IMR-90 (cell line): ENCODE measurements around the gene SLC4A4. TPM values are rescaled to one million over a fixed set of nuclear protein-coding genes. Genes with fewer than 3 reads are reported as not detected.

ENCODE experiments used
- ATAC-seq: fragments of 200-7000 bp; cut with Tn5 transposase; 2 replicates; pipeline ENCODE4 v1.9.1; 2020; ENCODE audit warnings: low read depth, mild to moderate bottlenecking, moderate library complexity
- BruUV-seq: library from RNA; stranded (reverse); fragments of 400-500 nt; replicated peaks from 2 replicates; lab custom pipeline; 2021; lab: Mats Ljungman, UMichigan
- CTCF ChIA-PET: fragments of 300-600 bp; formaldehyde crosslinking; extraction: SDS; loops from one replicate; lab custom pipeline; 2021; ENCODE audit warnings: antibody characterized with exemption; lab: Yijun Ruan, JAX
- POLR2A ChIA-PET: fragments of 300-600 bp; sonication (Branson Sonifier 250); formaldehyde crosslinking; loops from one replicate; lab custom pipeline; 2022; ENCODE audit warnings: antibody characterized with exemption; ENCODE audit not compliant: unreplicated experiment; lab: Charles Lee
- DNase-seq: peaks from one replicate; pipeline ENCODE4 v3.0.0; 2013
- H2AFZ ChIP-seq: replicated peaks from 2 replicates; pipeline ENCODE3; 2013; ENCODE audit warnings: low read length, mild to moderate bottlenecking; ENCODE audit not compliant: poor library complexity
- H2AK5ac ChIP-seq: 2 replicates; pipeline ENCODE4 v1.6.1; 2013; ENCODE audit warnings: low read depth, low read length, inconsistent platforms
- H2AK9ac ChIP-seq: replicated peaks from 2 replicates; pipeline ENCODE3; 2013; ENCODE audit warnings: mild to moderate bottlenecking, low read depth, low read length, moderate library complexity; ENCODE audit not compliant: poor library complexity
- H2BK120ac ChIP-seq: 2 replicates; pipeline ENCODE4 v1.6.1; 2013; ENCODE audit warnings: low read depth, low read length, inconsistent platforms
- H2BK15ac ChIP-seq: 3 replicates; pipeline ENCODE4 v1.6.1; 2013; ENCODE audit warnings: low read depth, low read length, inconsistent platforms
- H2BK20ac ChIP-seq: 2 replicates; pipeline ENCODE4 v1.6.1; 2013; ENCODE audit warnings: low read depth, mild to moderate bottlenecking, inconsistent platforms, low read length, moderate library complexity
- H2BK5ac ChIP-seq: 2 replicates; pipeline ENCODE4 v1.6.1; 2013; ENCODE audit warnings: mild to moderate bottlenecking, low read depth, low read length, inconsistent platforms; ENCODE audit not compliant: poor library complexity, severe bottlenecking
- H3K14ac ChIP-seq: replicated peaks from 2 replicates; pipeline ENCODE4 v1.6.1; 2013; ENCODE audit warnings: low read depth, low read length, inconsistent platforms
- H3K18ac ChIP-seq: 2 replicates; pipeline ENCODE4 v1.6.1; 2013; ENCODE audit warnings: low read depth, low read length, control low read depth
- H3K23ac ChIP-seq: 2 replicates; pipeline ENCODE4 v1.6.1; 2013; ENCODE audit warnings: low read depth, low read length, inconsistent platforms
- H3K27ac ChIP-seq: 2 replicates; pipeline ENCODE4 v1.5.1; 2013; ENCODE audit warnings: mild to moderate bottlenecking, control low read depth, low read length; ENCODE audit not compliant: insufficient read depth
- H3K27me3 ChIP-seq: 2 replicates; pipeline ENCODE4 v1.6.1; 2013; ENCODE audit warnings: low read length; ENCODE audit not compliant: control insufficient read depth, insufficient read depth
- H3K36me3 ChIP-seq: 2 replicates; pipeline ENCODE4 v1.6.1; 2013; ENCODE audit warnings: low read length, mixed read lengths; ENCODE audit not compliant: control insufficient read depth, insufficient read depth
- H3K4ac ChIP-seq: 2 replicates; pipeline ENCODE4 v1.6.1; 2013; ENCODE audit warnings: low read depth, low read length, inconsistent platforms
- H3K4me1 ChIP-seq: 2 replicates; pipeline ENCODE4 v1.6.1; 2013; ENCODE audit warnings: low read length, mixed read lengths; ENCODE audit not compliant: control insufficient read depth, insufficient read depth
- H3K4me2 ChIP-seq: 2 replicates; pipeline ENCODE4 v1.6.1; 2013; ENCODE audit warnings: low read depth, mild to moderate bottlenecking, control low read depth, low read length, moderate library complexity
- H3K4me3 ChIP-seq: 2 replicates; pipeline ENCODE4 v1.5.1; 2013; ENCODE audit warnings: low read depth, mild to moderate bottlenecking, control low read depth, low read length, moderate library complexity; ENCODE audit not compliant: insufficient read depth
- H3K56ac ChIP-seq: 2 replicates; pipeline ENCODE4 v1.6.1; 2013; ENCODE audit warnings: low read length, inconsistent platforms; ENCODE audit not compliant: insufficient read depth; ENCODE audit errors: extremely low read depth
- H3K79me1 ChIP-seq, 2 experiments: 2 replicates each; pipeline ENCODE4 v1.6.1; 2013; ENCODE audit warnings: low read length in 2 of 2, inconsistent platforms in 1 of 2, low read depth in 1 of 2
- H3K9ac ChIP-seq: 2 replicates; pipeline ENCODE4 v1.6.1; 2013; ENCODE audit warnings: low read depth, low read length, control low read depth
- H3K9me1 ChIP-seq: 2 replicates; pipeline ENCODE4 v1.6.1; 2013; ENCODE audit warnings: low read length, inconsistent platforms; ENCODE audit not compliant: insufficient read depth
- H3K9me3 ChIP-seq: 2 replicates; pipeline ENCODE4 v1.6.1; 2013; ENCODE audit warnings: low read length; ENCODE audit not compliant: control insufficient read depth, insufficient read depth
- H4K20me1 ChIP-seq: 2 replicates; pipeline ENCODE4 v1.6.1; 2013; ENCODE audit warnings: low read length, inconsistent platforms; ENCODE audit not compliant: insufficient read depth
- H4K5ac ChIP-seq: 2 replicates; pipeline ENCODE4 v1.6.1; 2013; ENCODE audit warnings: mild to moderate bottlenecking, low read depth, low read length, control low read depth
- H4K8ac ChIP-seq, 2 experiments: 2 replicates each; pipeline ENCODE4 v1.6.1; 2013; ENCODE audit warnings: low read depth in 2 of 2, low read length in 2 of 2, control low read depth in 1 of 2, inconsistent platforms in 1 of 2
- H4K91ac ChIP-seq: 2 replicates; pipeline ENCODE4 v1.6.1; 2013; ENCODE audit warnings: low read depth, low read length, inconsistent platforms; ENCODE audit not compliant: insufficient read depth
- CEBPB ChIP-seq: IDR thresholded peaks from 2 replicates; pipeline ENCODE4 v1.6.1; 2012; ENCODE audit warnings: low read depth, low read length, improper control_type of control experiment
- FOS ChIP-seq: fragments of 150-350 bp; IDR thresholded peaks from 2 replicates; pipeline ENCODE4 v1.6.1; 2016; ENCODE audit warnings: low read depth, low read length
- WGBS, 2 experiments: methylation state at CpG; one replicate each; pipeline versions ENCODE4 v1.1.5 to v1.1.7; 2013; ENCODE audit warnings: missing lambda C conversion rate in 2 of 2; ENCODE audit not compliant: insufficient read length in 1 of 2; ENCODE audit errors: extremely low coverage in 2 of 2; 5-methylcytosine and 5-hydroxymethylcytosine counted together
- dilution Hi-C: fragments of 300-500 bp; cut with HindIII; formaldehyde crosslinking; loops from one replicate; pipeline ENCODE4 v1.14.3; 2018; ENCODE audit warnings: low sequenced_read_pairs; ENCODE audit not compliant: unreplicated experiment
- in situ Hi-C: fragments of 300-500 bp; cut with MboI; formaldehyde crosslinking; loops from 3 replicates; pipeline ENCODE4 v1.14.3; 2019; ENCODE audit warnings: low sequenced_read_pairs, inconsistent platforms, mixed read lengths
- intact Hi-C: fragments of 100-400 bp; cut with micrococcal nuclease; formaldehyde crosslinking; loops from 2 replicates; pipeline ENCODE4 v1.10.0; 2022
- polyA plus RNA-seq, 3 experiments: library from polyadenylated mRNA; depleted of rRNA; stranded (reverse); fragments of >200 nt; gene quantifications; 2 replicates each; pipeline ENCODE4 v1.2.3, GENCODE V29; 2012; ENCODE audit warnings: low replicate concordance in 1 of 3
- total RNA-seq: library from RNA; depleted of rRNA; stranded (reverse); fragments of >200 nt; gene quantifications from 2 replicates; pipeline ENCODE4 v1.2.3, GENCODE V29; 2012

SLC4A4 gene
- total and polyA plus RNA-seq, 2 of the 4 experiments (the other 2 are of a cell fraction): 5.6 to 16.8 TPM

DNA sequence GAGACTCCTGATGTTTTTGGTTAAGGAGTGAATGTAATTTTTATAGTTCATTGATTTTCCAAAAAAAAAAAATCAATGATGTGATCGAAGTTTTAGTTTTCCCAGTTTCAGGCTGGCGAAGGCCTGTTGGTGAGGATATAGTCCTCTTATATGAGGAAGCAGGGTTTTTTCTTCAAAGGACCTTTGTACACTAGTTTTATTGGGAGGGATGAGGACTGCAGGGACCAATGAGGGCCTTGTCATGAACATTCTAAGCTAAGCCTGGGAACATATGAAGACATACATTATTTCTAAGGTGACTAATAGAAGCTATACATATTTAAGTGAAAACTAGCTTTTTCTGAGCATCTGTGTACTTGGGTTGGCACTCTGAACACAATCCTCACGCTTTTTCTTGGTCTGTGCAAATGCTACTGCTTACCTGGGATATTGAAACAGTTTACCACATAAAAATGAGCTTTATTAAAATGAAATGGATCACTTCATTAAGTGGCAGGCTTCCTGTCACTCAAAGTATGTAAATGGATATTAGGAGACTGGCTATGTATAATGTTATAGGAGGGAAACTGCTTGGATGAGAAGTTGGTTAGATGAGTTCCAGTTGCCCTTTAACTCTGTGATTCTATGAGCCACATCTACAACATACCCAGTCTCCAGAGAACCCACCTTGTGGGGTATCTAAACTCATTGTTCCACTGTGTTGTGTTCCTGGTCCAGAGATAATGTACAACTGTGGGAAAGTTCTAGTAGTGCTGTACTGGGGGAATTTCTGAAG lies 43.5 kb downstream of the SLC4A4 start (continued):
- no peak for TF ChIP-seq FOS

DNA sequence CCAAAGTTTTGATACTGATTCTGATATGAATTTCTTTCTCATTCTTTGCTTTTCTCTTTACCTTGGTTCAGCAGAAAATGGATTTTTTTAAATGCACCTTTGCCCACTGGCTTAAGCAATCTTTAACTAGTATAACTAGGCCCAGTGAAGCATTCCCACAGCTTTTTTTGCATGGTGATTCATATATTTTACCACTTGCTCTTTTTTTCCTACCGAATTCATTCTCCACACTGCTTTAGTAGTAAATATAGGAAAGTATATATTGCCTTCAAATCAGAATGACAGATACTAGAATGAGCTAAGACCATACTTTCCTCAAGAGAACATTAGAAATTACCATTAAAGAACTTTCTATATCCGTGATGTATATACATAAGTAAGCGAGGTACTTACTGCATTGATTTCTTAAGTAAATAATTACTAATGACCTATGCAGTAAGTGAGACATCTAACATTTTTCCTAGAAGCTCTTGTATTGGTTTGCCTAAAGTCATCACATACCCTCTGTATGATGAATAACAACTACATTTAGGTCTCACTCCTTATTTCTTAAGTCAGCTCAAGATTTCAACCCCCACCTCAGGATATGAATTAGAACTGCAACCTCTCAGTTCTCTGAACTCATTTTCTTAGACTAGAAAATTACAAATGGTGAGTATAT lies 44.2 kb downstream of the SLC4A4 start:
- ChIA-PET CTCF (no interaction called here), POLR2A (no interaction called here)
- no peaks in the 10 kb centered on the region; the same call in 1 of the 2 replicates for H4K20me1 ChIP-seq
- no peak overlapping the region for H3K18ac ChIP-seq
- H4K5ac ChIP-seq: no peak overlapping the region
- in situ Hi-C loops (loop anchor here (25.0 kb wide), 1 partner anchor 329 kb away; no protein-coding TSS in a partner anchor), dilution Hi-C loops (no loop called here), intact Hi-C loops (loop anchor here (5.0 kb wide), 2 partner anchors 49 to 196 kb away; no protein-coding TSS in a partner anchor)
- peak; percentile 20 for DNase-seq
- no peak overlapping the region for H2AK9ac ChIP-seq
- H2AK5ac ChIP-seq: no peak overlapping the region
- H3K4ac ChIP-seq: no peak overlapping the region
- H3K56ac ChIP-seq: no peak overlapping the region
- ATAC-seq: no peak
- H2BK15ac ChIP-seq: no peak overlapping the region
- no peaks in the 10 kb centered on the region for H3K27me3 ChIP-seq
- BruUV-seq: no TSS peak
- no peak overlapping the region for H2BK120ac ChIP-seq
- WGBS, 2 experiments: no CpG with 5 or more reads among the region's 3 CpGs
- H3K36me3 ChIP-seq: peaks cover 20% of the 10 kb centered on the region
- H3K4me2 ChIP-seq: no peak overlapping the region
- peaks cover 6% of the 10 kb centered on the region; the same call in 1 of the 2 replicates for H3K4me1 ChIP-seq
- no peak overlapping the region for H4K91ac ChIP-seq
- peaks cover 5% of the 10 kb centered on the region; the same call in 1 of the 2 replicates for H3K9me1 ChIP-seq
- no peak overlapping the region for H3K4me3 ChIP-seq
- no peak overlapping the region for H3K27ac ChIP-seq
- H3K9ac ChIP-seq: no peak overlapping the region
- no peak overlapping the region for H2AFZ ChIP-seq
- no peak overlapping the region for H3K14ac ChIP-seq
- no peak overlapping the region for H2BK5ac ChIP-seq
- no peak overlapping the region for H3K23ac ChIP-seq
- no peak overlapping the region for H4K8ac ChIP-seq
- no peak overlapping the region for H2BK20ac ChIP-seq
- TF ChIP-seq CEBPB (0 out of 2 replicates have a peak, but pooled peaks have one; percentile 6), FOS (no peak)
- no peaks in the 10 kb centered on the region for H3K9me3 ChIP-seq
- H3K79me1 ChIP-seq: peaks cover 26 to 49% of the 10 kb centered on the region in 2 experiments
